A549 (cell line): ENCODE measurements around the gene DHX8. TPM values are rescaled to one million over a fixed set of nuclear protein-coding genes. Genes with fewer than 3 reads are reported as not detected.

Experiments
- ATAC-seq, 2 experiments: fragments of 200-7000 bp in 1 of 2; fragments of >200 bp in 1 of 2; cut with Nextera tagmentation in 1 of 2; cut with Tn5 transposase in 1 of 2; 3 replicates each; pipeline versions ENCODE4 v1.8.0 to v1.9.1; 2018 to 2020; ENCODE audit warnings: mild to moderate bottlenecking in 1 of 2, moderate library complexity in 1 of 2
- CTCF ChIA-PET: fragments of 300-600 bp; sonication (Branson Sonifier 250); formaldehyde crosslinking; extraction: SDS; loops from one replicate; lab custom pipeline; 2021; ENCODE audit warnings: antibody characterized with exemption, inconsistent platforms; lab: Yijun Ruan, JAX
- POLR2A ChIA-PET: fragments of 350-600 bp; formaldehyde crosslinking; extraction: SDS; loops from one replicate; lab custom pipeline; 2021; ENCODE audit warnings: antibody characterized with exemption, inconsistent platforms; lab: Yijun Ruan, JAX
- DNase-seq, 2 experiments: peaks; one replicate each; pipeline versions ENCODE4 v3.0.0 to v3.0.0-alpha.2; 2011 to 2016; ENCODE audit warnings: low read depth in 1 of 2, low spot score in 1 of 2
- FAIRE-seq: peaks from 2 replicates; lab custom pipeline; 2011; peaks lifted over from hg19 to GRCh38; lab: Jason Lieb, UNC
- H3K27ac ChIP-seq, 2 experiments: fragments of >200 bp; sonication (Bioruptor Twin); formaldehyde crosslinking; 3 replicates each; pipeline ENCODE4 v1.5.1; 2016 to 2017
- H3K4me1 ChIP-seq: fragments of >200 bp; sonication (Bioruptor Twin); formaldehyde crosslinking; 3 replicates; pipeline ENCODE4 v1.6.1; 2016
- H3K4me2 ChIP-seq: fragments of >200 bp; sonication (Bioruptor Twin); formaldehyde crosslinking; 3 replicates; pipeline ENCODE4 v1.6.1; 2016
- H3K4me3 ChIP-seq: fragments of >200 bp; sonication (Bioruptor Twin); formaldehyde crosslinking; 3 replicates; pipeline ENCODE4 v1.5.1; 2016
- H3K9me3 ChIP-seq: fragments of >200 bp; sonication (Bioruptor Twin); formaldehyde crosslinking; 3 replicates; pipeline ENCODE4 v1.6.1; 2016
- BHLHE40 ChIP-seq: IDR thresholded peaks from 2 replicates; pipeline ENCODE4 v1.6.1; 2012; ENCODE audit warnings: low read depth, low read length, inconsistent platforms
- CBX2 ChIP-seq: fragments of 200-600 bp; sonication (generic); IDR thresholded peaks from 2 replicates; pipeline ENCODE4 v1.6.1; 2016; ENCODE audit warnings: low read depth, mild to moderate bottlenecking, borderline replicate concordance
- CEBPB ChIP-seq, 2 experiments: fragments of >200 bp in 1 of 2; sonication (Bioruptor Twin) in 1 of 2; formaldehyde crosslinking in 1 of 2; IDR thresholded peaks; 2 replicates each; pipeline ENCODE4 v1.6.1; 2012 to 2016
- CHD2 ChIP-seq: fragments of 150-350 bp; IDR thresholded peaks from 2 replicates; pipeline ENCODE4 v1.6.1; 2014; ENCODE audit warnings: low read length; ENCODE audit not compliant: partially characterized antibody
- CHD4 ChIP-seq: fragments of 200-600 bp; sonication (generic); IDR thresholded peaks from 2 replicates; pipeline ENCODE4 v1.6.1; 2016; ENCODE audit warnings: antibody characterized with exemption, mild to moderate bottlenecking, borderline replicate concordance
- E2F6 ChIP-seq: IDR thresholded peaks from 2 replicates; pipeline ENCODE4 v1.6.1; 2012; ENCODE audit warnings: low read depth, borderline replicate concordance
- ESRRA ChIP-seq: fragments of 150-350 bp; IDR thresholded peaks from 2 replicates; pipeline ENCODE4 v1.6.1; 2014; ENCODE audit warnings: mild to moderate bottlenecking, low read length, borderline replicate concordance
- FOSB ChIP-seq: fragments of 250-450 bp; sonication (Bioruptor Pico); IDR thresholded peaks from 2 replicates; pipeline ENCODE4 v1.5.0; 2020; ENCODE audit warnings: mild to moderate bottlenecking, moderate library complexity
- FOXS1 ChIP-seq: fragments of 250-450 bp; sonication (Bioruptor Pico); IDR thresholded peaks from 2 replicates; pipeline ENCODE4 v1.5.0; 2020; ENCODE audit warnings: mild to moderate bottlenecking, moderate library complexity
- HEYL ChIP-seq: fragments of 250-450 bp; sonication (Bioruptor Pico); IDR thresholded peaks from 2 replicates; pipeline ENCODE4 v1.8.0; 2021; ENCODE audit warnings: mild to moderate bottlenecking, moderate library complexity
- HMGXB4 ChIP-seq: fragments of 250-450 bp; sonication (Bioruptor Pico); IDR thresholded peaks from 2 replicates; pipeline ENCODE4 v1.5.0; 2021; ENCODE audit warnings: mild to moderate bottlenecking, moderate library complexity, borderline replicate concordance
- HOXB13 ChIP-seq: fragments of 250-450 bp; sonication (Bioruptor Pico); IDR thresholded peaks from 2 replicates; pipeline ENCODE4 v1.5.0; 2020; ENCODE audit warnings: low read depth, mild to moderate bottlenecking, moderate library complexity
- NR3C1 ChIP-seq: fragments of >200 bp; sonication (Bioruptor Twin); formaldehyde crosslinking; IDR thresholded peaks from 3 replicates; pipeline ENCODE4 v1.6.1; 2017
- PHF8 ChIP-seq: fragments of 200-600 bp; sonication (generic); IDR thresholded peaks from 2 replicates; pipeline ENCODE4 v1.6.1; 2016; ENCODE audit warnings: low read depth, mild to moderate bottlenecking, antibody characterized with exemption, moderate library complexity, borderline replicate concordance
- POLR2A ChIP-seq: IDR thresholded peaks from 2 replicates; pipeline ENCODE4 v1.6.1; 2012; ENCODE audit warnings: mild to moderate bottlenecking, low read length
- POLR2AphosphoS2 ChIP-seq: conservative IDR thresholded peaks from 2 replicates; pipeline ENCODE4 v1.6.1; 2012; ENCODE audit warnings: low read length, improper control_type of control experiment, inconsistent platforms
- RARB ChIP-seq: fragments of 250-450 bp; sonication (Bioruptor Pico); IDR thresholded peaks from 2 replicates; pipeline ENCODE4 v1.8.0; 2021; ENCODE audit warnings: mild to moderate bottlenecking, moderate library complexity
- RFX5 ChIP-seq: fragments of 450-650 bp; IDR thresholded peaks from 2 replicates; pipeline ENCODE4 v1.7.1; 2014; ENCODE audit warnings: antibody characterized with exemption, mild to moderate bottlenecking, moderate library complexity
- SMC3 ChIP-seq: fragments of >200 bp; sonication (Bioruptor Twin); formaldehyde crosslinking; IDR thresholded peaks from 3 replicates; pipeline ENCODE4 v1.6.1; 2018; ENCODE audit warnings: inconsistent platforms
- SREBF2 ChIP-seq: fragments of 450-650 bp; IDR thresholded peaks from 2 replicates; pipeline ENCODE4 v1.6.1; 2014; ENCODE audit warnings: mild to moderate bottlenecking, moderate library complexity
- TFCP2L1 ChIP-seq: fragments of 250-450 bp; sonication (Bioruptor Pico); IDR thresholded peaks from 2 replicates; pipeline ENCODE4 v1.5.0; 2021; ENCODE audit warnings: mild to moderate bottlenecking
- USF2 ChIP-seq: fragments of 450-650 bp; IDR thresholded peaks from 2 replicates; pipeline ENCODE4 v1.6.1; 2014; ENCODE audit warnings: antibody characterized with exemption
- ZFP36 ChIP-seq: fragments of 450-650 bp; IDR thresholded peaks from 2 replicates; pipeline ENCODE4 v1.6.1; 2014; ENCODE audit warnings: borderline replicate concordance; ENCODE audit not compliant: partially characterized antibody
- WGBS: methylation state at CpG from one replicate; pipeline ENCODE4 v1.1.6; 2017; ENCODE audit errors: missing lambda C conversion rate; 5-methylcytosine and 5-hydroxymethylcytosine counted together
- polyA plus RNA-seq, 4 experiments: library from polyadenylated mRNA; depleted of rRNA in 3 of 4; stranded (reverse); fragments of >200 nt; fragmentation: RNase III in 1 of 4; extraction: RNeasy Plus Mini Kit Qiagen cat#74134 plus additional on column Dnase treatment in 1 of 4; gene quantifications; 2 replicates in 3 of 4; 3 replicates in 1 of 4; pipeline ENCODE4 v1.2.3, GENCODE V29; 2011 to 2017
- TF ChIP-seq, protein P1 (sequence below): IDR thresholded peaks from 2 replicates; pipeline ENCODE4 v1.6.1; 2012

DHX8 gene
- polyA plus RNA-seq, 2 of the 4 experiments (the other 2 are of a cell fraction), result 33.2 to 66.0 TPM

GRCh38 chr17:43547189-43547550 is 63.4 kb downstream of the DHX8 start:
- CTCF ChIA-PET, result interaction anchor here (0.8 to 2.9 kb wide), 16 partner anchors 13 to 219 kb away, joined by 3 to 29 read pairs (median 4); partner anchors contain the start of gene DHX8
- H3K27ac ChIP-seq, result peak overlapping the region in 1 of 2 experiments; percentile 95; a peak in 3 of 6 replicates
- DNase-seq, result no peak

GRCh38 chr17:43547659-43548256 is 64.0 kb downstream of the DHX8 start:
- Histone ChIP-seq H3K4me1 (peaks cover 31% of the 10 kb centered on the region), H3K9me3 (no peaks in the 10 kb centered on the region), H3K4me2 (no peak overlapping the region), H3K27ac (no peak overlapping the region), H3K4me3 (no peak overlapping the region)
- no peak for TF ChIP-seq POLR2A
- TF ChIP-seq, protein P1, sequence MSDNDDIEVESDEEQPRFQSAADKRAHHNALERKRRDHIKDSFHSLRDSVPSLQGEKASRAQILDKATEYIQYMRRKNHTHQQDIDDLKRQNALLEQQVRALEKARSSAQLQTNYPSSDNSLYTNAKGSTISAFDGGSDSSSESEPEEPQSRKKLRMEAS, result no peak
- TF ChIP-seq ZFP36, result peak; percentile 83
- ATAC-seq (no peak), FAIRE-seq (no peak), DNase-seq (no peak)
- CTCF ChIA-PET, result interaction anchor here (0.8 to 2.9 kb wide), 14 partner anchors 14 to 218 kb away, joined by 3 to 29 read pairs (median 5); partner anchors contain the start of gene DHX8
- POLR2A ChIA-PET, result interaction anchor here (0.5 kb wide), 1 partner anchor 166 kb away, joined by 3 read pairs; no protein-coding TSS in a partner anchor

More at GRCh38 chr17:43547189-43547550, 63.4 kb downstream of the DHX8 start:
- Histone ChIP-seq H3K4me1 (peaks cover 26% of the 10 kb centered on the region), H3K9me3 (no peaks in the 10 kb centered on the region), H3K4me3 (peak overlapping the region; percentile 60; the same call in 2 of the 3 replicates), H3K4me2 (peak overlapping the region; percentile 90)
- TF ChIP-seq SMC3 (no peak), TFCP2L1 (CRISPR knock-in tag) (no peak), BHLHE40 (no peak), PHF8 (no peak), RARB (no peak), FOSB (CRISPR knock-in tag) (no peak), RFX5 (no peak), USF2 (no peak), CHD2 (no peak)
- WGBS, result 75% methylated on average over 2 of the region's 2 CpGs
- POLR2A ChIA-PET, result interaction anchor here (0.5 to 1.6 kb wide), 4 partner anchors 9 to 167 kb away, joined by 3 to 4 read pairs (median 4); no protein-coding TSS in a partner anchor
- ATAC-seq (no peak), FAIRE-seq (no peak)

- FAIRE-seq (no peak), DNase-seq (no peak), ATAC-seq (no peak)
- H3K4me3 ChIP-seq, result no peak overlapping the region
- H3K27ac ChIP-seq, result no peak overlapping the region
- TF ChIP-seq SREBF2 (no peak), ESRRA (no peak), CHD4 (no peak), E2F6 (no peak), HOXB13 (CRISPR knock-in tag) (no peak), CEBPB (IDR thresholded peaks at IDR 0.05) (no peak), FOXS1 (CRISPR knock-in tag) (no peak), POLR2AphosphoS2 (no peak), CHD2 (no peak), HMGXB4 (CRISPR knock-in tag) (no peak), BHLHE40 (no peak), NR3C1 (no peak), CBX2 (no peak), HEYL (CRISPR knock-in tag) (no peak)
- 84% methylated on average over 3 of the region's 3 CpGs for WGBS
- H3K4me2 ChIP-seq, result no peak overlapping the region
- ChIA-PET POLR2A (no interaction called here), CTCF (interaction anchor here (0.8 to 2.9 kb wide), 6 partner anchors 22 to 212 kb away, joined by 3 to 29 read pairs (median 6); partner anchors contain the start of gene DHX8)
- no peaks in the 10 kb centered on the region for H3K9me3 ChIP-seq
- H3K4me1 ChIP-seq, result peaks cover 33% of the 10 kb centered on the region
Measured at GRCh38 chr17:43548689-43549379, 65.1 kb downstream of the DHX8 start.
